ENCODE measurements around the gene HAPLN2.

HAPLN2 gene

DNA sequence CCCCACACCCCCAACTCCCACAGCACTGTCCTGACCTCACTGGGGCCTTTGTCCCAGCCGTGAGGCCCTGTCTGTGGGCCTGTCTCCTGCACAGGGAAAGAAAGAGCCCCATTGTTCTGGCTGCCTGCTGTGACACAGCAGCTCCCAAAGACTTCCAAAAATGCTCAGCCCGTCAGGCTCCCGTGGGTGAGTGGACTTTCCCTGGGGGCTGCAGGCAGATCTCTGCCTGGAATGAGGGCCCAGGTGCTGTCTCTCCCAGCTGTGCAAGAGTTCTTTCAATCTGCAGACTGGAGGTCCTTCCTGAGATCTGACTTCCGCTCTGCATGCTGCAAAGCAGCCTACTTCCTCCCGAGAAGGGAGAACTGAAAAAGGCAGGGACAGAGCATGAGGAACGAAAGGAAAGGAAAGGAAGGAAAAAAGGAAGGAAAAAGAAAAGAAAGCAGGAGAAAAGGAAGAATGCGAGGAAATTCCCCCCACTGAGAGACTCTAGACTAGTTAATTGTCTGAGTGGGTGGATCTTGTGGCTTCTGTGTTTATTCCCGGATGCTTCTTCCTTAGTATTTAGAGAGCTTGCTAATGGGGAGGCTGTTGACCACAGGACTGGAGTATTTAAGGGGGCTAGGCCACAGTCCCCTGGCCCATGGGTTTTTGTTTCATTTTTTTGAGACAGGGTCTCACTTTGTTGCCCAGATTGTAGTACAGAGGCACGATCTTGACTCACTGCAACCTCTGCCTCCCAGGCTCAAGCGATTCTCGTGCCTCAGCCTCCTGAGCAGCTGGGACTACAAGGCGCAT, 43.0 kb downstream of the HAPLN2 start:
- no peak for DNase-seq (ENCODE audit: low read depth in 2 of 2)

DNA sequence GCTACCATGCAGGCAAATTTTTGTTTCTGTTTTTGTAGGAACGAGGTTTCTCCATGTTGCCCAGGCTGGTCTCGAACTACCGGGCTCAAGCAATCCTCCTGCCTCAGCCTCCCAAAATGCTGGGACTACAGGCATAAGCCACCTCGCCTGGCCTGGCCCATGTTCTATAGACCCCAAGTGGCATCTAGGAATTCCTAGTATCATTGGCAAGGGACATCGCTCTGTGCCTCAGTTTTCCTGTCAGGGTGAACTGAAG, 43.5 kb downstream of the HAPLN2 start:
- DNase-seq (ENCODE audit: low read depth in 2 of 2): no peak

DNA sequence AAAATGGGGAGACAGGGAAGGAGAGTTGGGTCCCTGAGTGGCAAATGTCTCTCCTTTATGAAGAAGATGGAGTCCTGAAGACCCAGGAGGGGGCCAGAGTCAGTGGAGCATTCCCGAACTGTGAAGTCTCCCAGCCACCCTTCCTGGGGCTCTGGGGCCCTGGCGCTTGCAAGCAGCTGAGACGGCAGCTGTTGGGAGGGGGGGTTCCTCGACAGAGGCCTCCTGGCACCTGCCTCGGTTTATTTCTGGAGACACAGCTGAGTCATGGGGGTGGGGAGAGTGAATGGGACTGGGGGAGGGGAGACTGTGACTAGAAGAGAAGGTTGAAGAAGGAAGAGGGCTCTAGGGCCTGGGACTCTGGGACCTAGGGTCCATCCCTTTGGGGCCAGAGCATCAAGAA, 44.0 kb downstream of the HAPLN2 start:
- DNase-seq (ENCODE audit: low read depth in 2 of 2): no peak

DNA sequence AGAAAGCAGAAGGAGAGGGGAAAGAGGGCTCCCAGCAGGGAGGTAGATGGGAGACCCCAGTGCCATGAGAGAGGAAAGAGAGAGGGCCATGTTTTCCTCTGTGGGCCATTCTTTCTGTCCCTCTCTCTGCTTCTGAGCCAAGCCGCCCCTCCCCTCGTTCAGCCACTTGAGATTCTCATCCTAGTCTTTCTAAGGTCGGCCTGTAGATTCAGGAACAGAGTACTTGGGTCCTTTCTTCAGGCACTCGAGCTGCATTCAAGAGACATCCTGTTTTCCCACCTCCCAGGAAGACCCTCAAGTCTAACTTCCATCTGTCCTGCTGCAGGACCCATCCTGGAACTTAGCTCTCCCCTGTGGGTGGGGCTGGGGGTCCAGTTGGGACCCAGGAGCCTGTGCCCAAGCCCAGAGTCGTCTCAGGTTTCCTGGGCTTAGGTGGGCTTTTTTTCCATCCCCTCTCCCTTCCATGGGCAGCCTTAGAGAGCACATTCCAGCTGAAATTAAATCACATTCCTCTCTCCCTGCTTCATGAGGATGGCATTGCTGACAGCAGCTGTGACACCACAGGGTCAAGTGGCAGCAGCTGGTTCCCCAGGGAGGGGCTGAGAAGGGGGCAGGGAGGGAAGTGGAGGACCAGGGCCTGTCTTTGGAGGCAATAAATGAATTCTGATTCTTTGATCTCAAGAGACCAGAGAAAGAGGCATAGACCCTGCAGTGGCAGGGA, 45.0 kb downstream of the HAPLN2 start:
- DNase-seq (ENCODE audit: low read depth in 2 of 2): no peak

DNA sequence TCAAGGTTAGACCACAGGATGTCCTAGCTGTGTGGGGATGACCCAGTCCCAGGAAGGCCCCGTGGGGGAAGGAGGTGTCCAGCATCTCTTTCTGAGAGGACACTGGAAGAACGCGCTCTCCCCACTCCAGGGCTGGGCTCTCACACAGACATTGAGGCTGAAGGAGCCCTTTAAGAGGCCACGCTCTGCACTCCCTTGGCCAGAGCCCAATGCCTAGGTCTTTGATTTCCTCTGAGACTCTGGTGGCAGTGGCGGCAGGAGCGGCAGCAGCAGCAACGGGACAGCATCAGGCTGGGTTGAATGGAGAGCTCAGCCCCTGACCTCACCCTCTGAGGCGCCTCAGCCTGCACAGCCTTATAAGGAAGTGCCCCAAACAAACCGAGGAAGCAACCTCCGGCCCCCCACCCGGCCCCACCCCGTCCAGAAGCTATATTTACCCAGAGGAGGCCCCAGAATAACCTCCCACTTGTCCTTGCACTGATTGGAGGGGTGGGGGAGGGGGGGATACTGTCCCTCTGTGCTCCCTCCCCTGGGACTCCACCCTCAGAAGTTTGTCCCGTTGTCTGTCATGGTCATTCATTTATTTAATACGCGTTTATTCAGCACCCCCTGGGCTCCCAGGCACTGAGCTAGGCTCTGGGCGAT, 45.7 kb downstream of the HAPLN2 start:
- no peak for DNase-seq (ENCODE audit: low read depth in 2 of 2)

DNA sequence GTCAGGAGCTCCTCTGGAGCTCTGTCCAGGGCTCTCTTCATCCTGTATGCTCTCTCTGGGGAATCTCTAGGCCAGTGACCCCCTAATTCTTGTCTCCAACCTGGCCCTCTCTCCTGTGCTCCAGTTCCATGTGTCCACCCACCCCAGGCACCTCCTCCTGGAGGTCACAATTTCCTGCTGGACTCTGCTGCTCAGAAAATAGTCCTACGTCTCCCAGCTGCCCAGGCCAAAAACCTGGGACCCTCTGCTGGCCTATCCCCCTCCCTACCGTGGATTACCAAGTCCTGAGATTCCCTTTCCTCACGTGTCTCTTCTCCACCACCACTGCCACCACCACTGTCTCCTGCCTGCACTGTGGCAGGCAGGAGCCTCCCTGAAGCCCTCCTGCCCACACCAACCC, 46.3 kb downstream of the HAPLN2 start:
- no peak for DNase-seq (ENCODE audit: low read depth in 2 of 2)

DNA sequence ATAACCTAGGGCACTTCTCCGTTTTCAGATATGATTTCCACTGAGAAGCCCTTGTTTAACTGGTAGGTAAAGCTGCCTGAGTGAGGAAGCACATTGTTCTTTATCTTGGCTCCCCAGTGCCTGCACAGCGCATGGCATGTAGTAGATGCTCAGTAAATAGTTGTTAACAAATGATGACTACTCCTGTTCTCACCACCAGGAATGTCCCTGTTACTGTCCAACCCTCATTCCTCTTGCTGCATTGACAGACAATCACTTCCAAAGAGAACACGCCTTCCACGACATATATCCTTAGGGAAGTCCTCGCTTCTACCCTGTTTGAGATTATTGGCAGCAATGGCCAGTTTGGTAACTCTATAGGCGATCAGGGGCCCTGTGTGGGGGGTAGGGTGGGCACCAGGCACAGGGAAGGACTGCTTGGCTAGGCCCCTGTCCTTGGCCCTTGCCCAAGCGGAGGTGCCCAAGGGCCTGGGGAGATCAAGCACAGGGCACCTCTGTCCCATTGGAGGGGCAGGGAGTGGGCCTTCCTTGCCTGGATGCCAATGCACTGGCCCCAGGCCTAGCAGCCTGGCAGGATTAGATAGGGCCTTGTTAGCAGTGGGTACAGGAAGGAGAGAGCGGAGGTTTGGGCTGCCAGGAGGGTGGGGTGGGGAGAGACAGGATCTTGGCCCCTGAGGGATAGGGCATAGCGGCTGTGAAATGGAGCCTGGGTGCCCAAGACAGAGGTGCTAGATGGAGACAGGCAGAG, 47.8 kb downstream of the HAPLN2 start:
- DNase-seq (ENCODE audit: low read depth in 2 of 2): no peak

DNA sequence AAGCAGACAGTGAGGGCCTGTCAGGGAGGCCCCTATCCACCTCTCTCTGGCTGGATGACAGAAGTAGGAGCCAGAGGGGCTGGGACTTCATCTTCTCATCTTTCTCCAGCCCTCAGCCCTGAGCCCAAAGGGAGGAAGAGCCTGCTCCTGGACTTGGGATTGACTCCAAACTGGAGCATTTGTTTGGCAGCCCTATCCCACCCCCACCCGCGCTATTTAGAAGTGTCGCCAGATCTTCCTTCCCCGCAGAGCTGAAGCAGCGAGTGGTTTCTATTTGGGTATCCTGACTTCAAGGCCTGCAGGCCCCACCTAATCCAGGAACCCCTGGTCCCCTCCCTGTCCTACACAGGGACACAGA, 48.4 kb downstream of the HAPLN2 start:
- DNase-seq (ENCODE audit: low read depth in 2 of 2): no peak

DNA sequence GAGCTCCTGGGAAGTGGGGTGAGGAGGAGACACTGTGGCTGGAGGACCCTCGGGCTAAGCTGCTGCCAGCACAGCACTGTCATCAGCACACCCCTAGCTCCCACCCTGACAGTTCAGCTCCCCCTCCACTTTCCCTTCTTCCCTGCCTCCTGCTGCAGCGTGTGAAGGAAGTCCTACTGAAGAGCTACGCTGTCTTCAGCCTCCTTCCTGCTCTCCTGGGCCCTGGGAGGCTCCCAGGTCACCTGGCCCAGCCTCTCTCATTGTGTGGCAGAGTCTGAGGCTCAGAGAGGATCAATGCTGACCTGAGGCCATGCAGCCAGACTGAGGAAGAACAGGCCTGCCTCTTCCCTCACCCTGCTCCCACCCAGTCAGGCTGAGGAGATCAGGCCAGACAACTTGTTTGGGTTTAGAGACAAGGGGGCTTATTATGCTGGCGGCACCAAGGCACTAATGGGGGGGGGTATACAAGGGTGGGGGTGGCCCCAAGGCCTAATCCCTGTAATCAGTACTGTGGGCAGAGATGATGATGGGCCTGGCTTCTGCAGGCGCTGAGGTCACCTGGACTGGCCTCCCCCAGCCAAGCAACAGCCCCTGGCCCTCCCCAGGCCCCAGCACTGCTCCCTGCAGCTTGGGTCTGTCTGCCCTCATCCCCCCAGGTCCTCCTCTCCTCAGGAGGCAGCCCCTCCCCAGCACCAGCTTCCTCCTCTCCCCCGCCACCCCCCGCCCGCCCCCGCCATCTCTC, 48.9 kb downstream of the HAPLN2 start:
- no peak for DNase-seq (ENCODE audit: low read depth in 2 of 2)

DNA sequence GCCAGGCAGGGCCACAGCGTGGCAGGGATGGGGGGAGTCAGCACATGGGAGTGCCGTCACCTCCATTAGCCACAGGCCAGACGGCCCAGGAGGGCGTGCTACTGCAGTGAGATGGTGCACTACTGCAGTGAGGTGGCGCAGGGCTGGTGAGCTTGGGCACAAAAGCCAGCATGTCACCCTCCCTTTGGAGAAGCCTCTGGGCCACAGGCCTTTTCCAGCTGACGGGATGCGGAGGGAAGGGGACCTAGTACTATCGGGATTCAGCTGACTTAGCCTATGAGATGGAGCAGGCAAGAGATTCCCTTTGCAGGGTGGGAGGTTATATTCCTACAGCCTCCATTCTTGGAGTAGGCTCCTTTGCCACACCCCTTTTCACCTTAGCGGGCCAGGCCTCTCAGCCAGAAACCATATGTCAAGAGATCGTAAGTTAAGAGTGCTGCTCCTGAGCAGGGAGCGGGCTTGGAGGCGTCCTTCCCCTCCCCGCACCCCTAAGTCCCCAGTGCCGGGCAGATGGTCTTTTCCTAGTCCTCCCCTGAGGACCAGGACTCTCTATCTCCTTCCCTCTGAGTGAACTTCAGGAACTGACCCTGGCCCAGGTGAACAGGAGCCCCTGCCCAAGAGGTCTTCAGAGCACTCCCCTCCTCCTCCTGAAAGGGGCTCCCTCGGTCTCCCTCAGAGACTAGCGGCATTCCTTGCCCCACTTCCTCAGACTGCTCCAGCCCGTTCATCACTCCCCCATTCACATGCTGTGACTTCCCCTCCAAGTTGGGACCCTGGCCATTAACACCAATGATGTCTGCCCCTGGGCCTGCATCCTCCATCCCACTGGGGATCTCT, 49.8 kb downstream of the HAPLN2 start:
- DNase-seq (ENCODE audit: low read depth in 2 of 2): no peak

DNA sequence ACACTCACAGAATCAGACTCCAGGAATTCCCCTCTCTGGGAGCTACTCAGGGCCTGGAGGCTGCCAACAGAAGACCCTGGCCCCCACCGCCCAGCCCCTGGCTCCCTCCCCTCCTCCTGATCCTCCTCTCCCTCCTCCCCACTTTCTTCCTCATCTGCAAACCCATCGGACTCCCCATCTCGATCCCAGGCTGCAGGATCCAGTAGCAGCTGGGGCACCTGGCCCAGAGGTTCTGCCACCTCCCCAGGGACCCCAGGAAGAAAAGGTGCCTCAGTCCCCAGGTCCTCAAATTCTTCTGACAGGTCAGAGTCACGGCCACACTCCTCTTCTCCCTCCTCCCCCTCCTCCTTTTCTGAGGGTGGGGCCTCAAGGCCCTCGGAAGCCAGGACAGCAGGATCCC, 50.6 kb downstream of the HAPLN2 start:
- no peak for DNase-seq (ENCODE audit: low read depth in 2 of 2)

DNA sequence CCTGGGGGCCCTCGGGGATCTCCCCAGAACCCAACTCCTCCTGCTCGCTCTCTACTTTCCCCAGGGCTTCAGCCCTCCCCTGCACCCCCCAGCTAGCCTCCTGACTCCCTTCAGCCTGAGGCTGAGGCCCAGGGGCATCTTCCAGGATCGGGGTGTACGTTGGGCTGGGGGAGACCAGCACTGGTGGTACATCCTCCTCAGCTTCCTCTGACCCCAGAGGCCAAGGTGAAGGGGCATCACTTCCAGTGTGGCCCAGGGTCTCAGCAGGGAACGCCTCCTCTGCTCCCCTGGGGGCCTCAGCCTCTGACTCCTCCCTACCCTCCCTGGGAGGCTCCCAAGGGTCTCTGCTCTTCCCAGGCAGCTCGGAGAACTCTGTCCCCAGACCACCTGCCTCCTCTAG, 51.1 kb downstream of the HAPLN2 start:
- no peak for DNase-seq (ENCODE audit: low read depth in 2 of 2)

DNA sequence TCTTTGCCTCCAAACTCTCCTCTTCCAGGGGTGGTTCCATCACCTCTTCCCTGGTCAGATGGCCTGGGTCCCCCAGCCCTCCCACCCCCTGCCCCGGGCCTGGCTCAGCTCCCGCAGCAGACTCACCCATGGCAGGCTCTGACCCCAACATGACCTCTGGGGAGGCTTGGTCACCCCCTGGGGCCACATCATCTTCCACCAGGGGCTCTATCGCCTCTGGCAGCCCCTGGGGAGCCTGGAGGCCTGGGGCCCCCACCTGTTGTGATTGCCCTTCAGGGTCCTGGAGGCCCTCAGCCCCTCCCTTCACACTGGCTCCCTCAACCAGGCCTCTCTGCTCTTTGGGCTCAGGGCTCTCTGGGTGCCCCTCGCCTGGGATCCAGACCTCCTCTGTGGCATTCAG, 51.6 kb downstream of the HAPLN2 start:
- DNase-seq (ENCODE audit: low read depth in 2 of 2): no peak

DNA sequence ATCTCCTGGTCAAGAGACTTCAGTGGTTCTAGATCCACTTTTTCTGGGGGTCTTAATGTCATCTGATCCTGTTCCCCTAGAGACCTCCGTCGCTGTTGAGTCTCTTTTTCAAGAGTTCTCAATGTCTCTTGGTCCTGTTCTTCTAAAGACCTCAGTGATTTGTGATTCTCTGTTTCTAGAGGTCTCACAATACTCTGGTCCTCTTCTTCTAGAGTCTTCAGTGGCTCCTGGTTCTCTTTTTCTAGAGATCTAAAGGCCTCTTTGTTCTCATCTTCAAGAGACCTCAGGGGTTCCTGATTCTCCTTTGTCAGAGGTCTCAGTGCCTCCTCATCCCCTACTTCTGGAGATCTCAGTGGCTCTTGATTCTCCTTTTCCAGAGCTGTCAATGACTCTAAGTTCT, 52.6 kb downstream of the HAPLN2 start:
- no peak for DNase-seq (ENCODE audit: low read depth in 2 of 2)

DNA sequence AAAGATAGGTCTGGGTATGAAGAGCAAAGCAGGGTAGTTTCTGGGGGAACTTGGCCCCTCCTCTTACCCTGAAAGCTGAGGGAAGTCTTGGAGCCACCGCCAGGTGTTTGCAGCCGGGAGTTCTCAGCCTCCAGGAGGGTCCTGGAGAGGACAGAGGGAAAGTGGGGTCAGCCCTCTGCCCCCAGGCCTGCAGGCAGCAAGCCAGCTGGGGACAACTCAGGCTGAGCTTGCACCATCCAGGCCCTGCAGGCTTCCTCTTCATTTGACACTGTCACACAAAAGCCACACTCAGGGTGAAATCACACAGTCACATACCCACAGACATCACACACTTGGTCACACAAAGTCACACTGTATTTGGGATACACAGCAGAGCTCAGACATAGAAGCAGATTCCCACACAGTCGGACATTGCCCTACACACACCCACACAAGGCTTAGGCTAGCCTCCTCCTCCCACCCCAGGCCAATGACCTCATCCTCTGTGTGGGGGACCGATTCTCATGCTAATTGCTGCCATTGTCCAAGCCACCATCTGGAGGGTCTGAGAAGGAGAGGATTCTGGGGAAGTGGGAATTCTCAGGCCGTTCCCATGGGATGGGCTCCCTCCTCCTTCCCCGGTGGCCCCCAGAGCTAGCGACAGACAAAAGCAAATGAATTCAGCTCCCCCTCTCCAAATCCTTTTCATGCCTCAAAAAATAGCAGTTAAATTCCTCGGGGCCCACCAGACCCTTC, 54.3 kb downstream of the HAPLN2 start:
- DNase-seq (ENCODE audit: low read depth in 2 of 2): no peak
